IMR-90 (cell line): Measurements from ENCODE around the gene NGB.

Experiments
- CEBPB ChIP-seq: IDR thresholded peaks from 2 replicates; pipeline ENCODE4 v1.6.1; 2012; ENCODE audit warnings: low read depth, low read length, improper control_type of control experiment
- MXI1 ChIP-seq: IDR thresholded peaks from 2 replicates; pipeline ENCODE4 v1.6.1; 2012; ENCODE audit warnings: low read depth, mild to moderate bottlenecking, low read length, moderate library complexity, borderline replicate concordance
- POLR2A ChIP-seq: IDR thresholded peaks from 2 replicates; pipeline ENCODE4 v1.6.1; 2012; ENCODE audit warnings: mild to moderate bottlenecking, low read depth, low read length
- RAD21 ChIP-seq: IDR thresholded peaks from 2 replicates; pipeline ENCODE4 v1.6.1; 2012; ENCODE audit warnings: low read length, improper control_type of control experiment
- SMC3 ChIP-seq: fragments of 150-350 bp; IDR thresholded peaks from 2 replicates; pipeline ENCODE4 v1.6.1; 2016; ENCODE audit warnings: low read depth, mild to moderate bottlenecking, antibody characterized with exemption, low read length, moderate library complexity
- TF ChIP-seq, protein P1 (sequence below): conservative IDR thresholded peaks from 2 replicates; pipeline ENCODE4 v1.5.1; 2012; ENCODE audit warnings: mild to moderate bottlenecking, low read depth, low read length, improper control_type of control experiment

DNA sequence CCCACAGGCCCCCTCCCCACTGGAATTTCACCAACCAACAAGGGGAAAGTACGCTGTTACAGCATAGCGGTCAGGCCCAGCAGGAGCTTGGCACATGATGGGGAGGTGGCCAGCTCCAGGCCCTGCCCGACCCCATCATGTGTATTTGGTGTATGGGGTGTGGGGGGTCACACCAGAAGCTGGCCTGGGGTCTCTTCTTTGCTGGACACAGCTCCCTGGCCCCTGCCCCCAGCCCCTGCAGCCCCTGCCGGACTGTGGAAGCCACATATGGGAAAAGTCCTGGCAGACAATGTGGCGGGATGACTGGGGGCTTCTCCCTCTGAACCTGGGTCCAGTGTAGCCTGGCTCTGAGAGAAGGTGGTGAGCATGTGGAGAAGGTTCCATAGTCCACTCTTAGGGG lies 12.4 kb downstream of the NGB start:
- TF ChIP-seq, protein P1, sequence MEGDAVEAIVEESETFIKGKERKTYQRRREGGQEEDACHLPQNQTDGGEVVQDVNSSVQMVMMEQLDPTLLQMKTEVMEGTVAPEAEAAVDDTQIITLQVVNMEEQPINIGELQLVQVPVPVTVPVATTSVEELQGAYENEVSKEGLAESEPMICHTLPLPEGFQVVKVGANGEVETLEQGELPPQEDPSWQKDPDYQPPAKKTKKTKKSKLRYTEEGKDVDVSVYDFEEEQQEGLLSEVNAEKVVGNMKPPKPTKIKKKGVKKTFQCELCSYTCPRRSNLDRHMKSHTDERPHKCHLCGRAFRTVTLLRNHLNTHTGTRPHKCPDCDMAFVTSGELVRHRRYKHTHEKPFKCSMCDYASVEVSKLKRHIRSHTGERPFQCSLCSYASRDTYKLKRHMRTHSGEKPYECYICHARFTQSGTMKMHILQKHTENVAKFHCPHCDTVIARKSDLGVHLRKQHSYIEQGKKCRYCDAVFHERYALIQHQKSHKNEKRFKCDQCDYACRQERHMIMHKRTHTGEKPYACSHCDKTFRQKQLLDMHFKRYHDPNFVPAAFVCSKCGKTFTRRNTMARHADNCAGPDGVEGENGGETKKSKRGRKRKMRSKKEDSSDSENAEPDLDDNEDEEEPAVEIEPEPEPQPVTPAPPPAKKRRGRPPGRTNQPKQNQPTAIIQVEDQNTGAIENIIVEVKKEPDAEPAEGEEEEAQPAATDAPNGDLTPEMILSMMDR: no peak
- TF ChIP-seq CEBPB: no peak
- TF ChIP-seq RAD21: no peak
- no peak for TF ChIP-seq POLR2A
- no peak for TF ChIP-seq SMC3
- TF ChIP-seq MXI1: no peak
